HepG2 (cell line): ENCODE measurements around the gene ADH5. TPM values are rescaled to one million over a fixed set of nuclear protein-coding genes. Genes with fewer than 3 reads are reported as not detected.
"Not testable (repeated sequence)": the region's sequence is repeated elsewhere in the genome, so short reads cannot be mapped to it uniquely, and the experiment has no call there.

Experiments used
- ATAC-seq: fragments of 200-7000 bp; cut with Tn5 transposase; 3 replicates; pipeline ENCODE4 v1.9.1; 2020; ENCODE audit warnings: mild to moderate bottlenecking, moderate library complexity
- BruUV-seq: library from RNA; stranded (reverse); fragments of 400-500 nt; replicated peaks from 2 replicates; lab custom pipeline; 2021; lab: Mats Ljungman, UMichigan
- CTCF ChIA-PET: fragments of 300-600 bp; formaldehyde crosslinking; extraction: SDS; loops from one replicate; lab custom pipeline; 2021; ENCODE audit warnings: low total read pairs, inconsistent platforms, low intra/inter-chr PET ratio; lab: Yijun Ruan, JAX
- POLR2A ChIA-PET: fragments of 350-600 bp; sonication (Branson Sonifier 250); formaldehyde crosslinking; loops from one replicate; lab custom pipeline; 2020; ENCODE audit warnings: antibody characterized with exemption, inconsistent platforms; lab: Yijun Ruan, JAX
- DNase-seq: peaks from one replicate; pipeline ENCODE4 v3.0.0-alpha.2; 2015; ENCODE audit warnings: low spot score
- FAIRE-seq: peaks from 3 replicates; lab custom pipeline; 2011; peaks lifted over from hg19 to GRCh38; lab: Jason Lieb, UNC
- H2AFZ ChIP-seq: one replicate; pipeline ENCODE4 v1.6.1; 2011; ENCODE audit warnings: low read length, inconsistent platforms
- H3K27ac ChIP-seq: fragments of 300-600 bp; 3 replicates; pipeline ENCODE4 v1.8.0; 2011; ENCODE audit warnings: mixed run types, mild to moderate bottlenecking, mixed read lengths, low read length, inconsistent platforms; ENCODE audit not compliant: insufficient read depth; ENCODE audit errors: extremely low read length
- H3K27me3 ChIP-seq, 2 experiments: fragments of 200-600 bp in 1 of 2; 2 replicates in 1 of 2; 3 replicates in 1 of 2; pipeline versions ENCODE4 v1.6.0 to v1.8.0; 2011; ENCODE audit warnings: low read length in 2 of 2, mild to moderate bottlenecking in 2 of 2, moderate library complexity in 2 of 2, inconsistent platforms in 1 of 2; ENCODE audit not compliant: insufficient read depth in 2 of 2, control insufficient read depth in 1 of 2
- H3K36me3 ChIP-seq, 2 experiments: fragments of 200-600 bp in 1 of 2; replicated peaks in 1 of 2; 2 replicates in 1 of 2; 3 replicates in 1 of 2; pipeline versions ENCODE4 v1.5.1 to v1.8.0; 2011; ENCODE audit warnings: low read length in 2 of 2, inconsistent platforms in 1 of 2; ENCODE audit not compliant: insufficient read depth in 2 of 2, control insufficient read depth in 1 of 2
- H3K4me1 ChIP-seq: 2 replicates; pipeline ENCODE4 v1.5.1; 2012; ENCODE audit warnings: low read length, inconsistent platforms; ENCODE audit not compliant: insufficient read depth
- H3K4me2 ChIP-seq: 2 replicates; pipeline ENCODE4 v1.6.0; 2011; ENCODE audit warnings: low read depth, low read length, inconsistent platforms
- H3K4me3 ChIP-seq, 3 experiments: fragments of 200-600 bp in 1 of 3; sonication (generic), shearing (Covaris generic) in 1 of 3; replicated peaks in 1 of 3; 2 replicates each; pipeline ENCODE4 v1.5.1; 2011 to 2016; ENCODE audit warnings: low read length in 3 of 3, inconsistent platforms in 2 of 3, low read depth in 2 of 3, mild to moderate bottlenecking in 2 of 3, control low read depth in 1 of 3, mixed read lengths in 1 of 3; ENCODE audit not compliant: insufficient read depth in 1 of 3
- H3K79me2 ChIP-seq: one replicate; pipeline ENCODE4 v1.6.1; 2011; ENCODE audit warnings: low read length, inconsistent platforms; ENCODE audit not compliant: insufficient read depth
- H3K9ac ChIP-seq: 2 replicates; pipeline ENCODE4 v1.6.0; 2011; ENCODE audit warnings: mild to moderate bottlenecking, low read depth, low read length, inconsistent platforms; ENCODE audit not compliant: insufficient read depth
- H3K9me3 ChIP-seq: 2 replicates; pipeline ENCODE4 v1.5.1; 2012; ENCODE audit warnings: mild to moderate bottlenecking, low read length
- H4K20me1 ChIP-seq: 2 replicates; pipeline ENCODE4 v1.6.0; 2011; ENCODE audit warnings: inconsistent platforms, mild to moderate bottlenecking, low read length, moderate library complexity; ENCODE audit not compliant: insufficient read depth
- CC2D1A ChIP-seq: sonication (generic); formaldehyde crosslinking; IDR thresholded peaks from 2 replicates; pipeline ENCODE4 v1.8.1; 2023; ENCODE audit warnings: mild to moderate bottlenecking, missing genetic modification reagents
- NAIF1 ChIP-seq: sonication (generic); formaldehyde crosslinking; IDR thresholded peaks from 2 replicates; pipeline ENCODE4 v1.5.0; 2020; ENCODE audit warnings: mild to moderate bottlenecking, missing genetic modification reagents, borderline replicate concordance
- STAG1 ChIP-seq: sonication (generic); formaldehyde crosslinking; IDR thresholded peaks from 2 replicates; pipeline ENCODE4 v1.4.0; 2020; ENCODE audit warnings: missing genetic modification reagents
- ZBTB8A ChIP-seq: sonication (generic); formaldehyde crosslinking; IDR thresholded peaks from 2 replicates; pipeline ENCODE4 v1.4.0; 2020; ENCODE audit warnings: mild to moderate bottlenecking, low read depth, missing genetic modification reagents, borderline replicate concordance
- ZNF207 ChIP-seq: fragments of 450-650 bp; IDR thresholded peaks from 2 replicates; pipeline ENCODE4 v1.6.1; 2016; ENCODE audit warnings: antibody characterized with exemption, borderline replicate concordance
- ZNF230 ChIP-seq: sonication (generic); formaldehyde crosslinking; IDR thresholded peaks from 2 replicates; pipeline ENCODE4 v1.4.0; 2020; ENCODE audit warnings: mild to moderate bottlenecking, missing genetic modification reagents
- ZNF709 ChIP-seq: sonication (generic); formaldehyde crosslinking; IDR thresholded peaks from 2 replicates; pipeline ENCODE4 v1.5.0; 2020; ENCODE audit warnings: mild to moderate bottlenecking, missing genetic modification reagents
- ZNF792 ChIP-seq: IDR thresholded peaks from 2 replicates; pipeline ENCODE4 v1.6.1; 2016
- WGBS: methylation state at CpG from one replicate; pipeline ENCODE4 v1.1.6; 2017; ENCODE audit warnings: low lambda C conversion rate; 5-methylcytosine and 5-hydroxymethylcytosine counted together
- in situ Hi-C: cut with HindIII; loops from 2 replicates; pipeline ENCODE4 v1.10.0; 2017; ENCODE audit warnings: low pct_unique_long_range_greater_than_20kb; ENCODE audit not compliant: extremely low pct_ligation_motif_present
- intact Hi-C: fragments of 100-400 bp; cut with micrococcal nuclease; formaldehyde crosslinking; loops from one replicate; pipeline ENCODE4 v1.10.0; 2022; ENCODE audit not compliant: unreplicated experiment
- polyA plus RNA-seq, 8 experiments: library from polyadenylated mRNA; depleted of rRNA in 3 of 8; stranded (reverse) in 7 of 8; unstranded in 1 of 8; fragments of >200 nt; fragmentation: Illumina TruSeq in 4 of 8; extraction: Trizol in 4 of 8; gene quantifications; 2 replicates each; pipeline versions ENCODE4 v1.2.1 to v1.2.3, GENCODE V29; 2011 to 2016; ENCODE audit warnings: low read depth in 4 of 8, missing spikeins in 1 of 8, mixed read lengths in 1 of 8; ENCODE audit not compliant: insufficient read depth in 1 of 8
- total RNA-seq, 5 experiments: library from RNA; depleted of rRNA; stranded (reverse); fragments of >200 nt; fragmentation: Illumina TruSeq; extraction: Trizol; gene quantifications; 2 replicates each; pipeline ENCODE4 v1.2.3, GENCODE V29; 2016; ENCODE audit warnings: low read depth in 1 of 5

The ADH5 gene
- total and polyA plus RNA-seq, 2 of the 13 experiments (the other 11 are each of a cell fraction or from before 2014, with no cell fraction given) = 349 to 512 TPM

- CTCF ChIA-PET = no interaction called here
- Histone ChIP-seq H3K4me3 (no peak overlapping the region), H2AFZ (no peak overlapping the region), H3K9me3 (peaks cover 11% of the 10 kb centered on the region), H3K4me2 (no peak overlapping the region), H3K36me3 (peaks cover 0 to 21% of the 10 kb centered on the region in 2 experiments; a peak in 3 of 5 replicates), H4K20me1 (peaks cover 9% of the 10 kb centered on the region), H3K27ac (no peak overlapping the region), H3K27me3 (no peaks in the 10 kb centered on the region), H3K9ac (no peak overlapping the region), H3K79me2 (peaks cover 98% of the 10 kb centered on the region), H3K4me1 (peaks cover 62% of the 10 kb centered on the region)
- ATAC-seq = peak; percentile 69
- no peak for FAIRE-seq
- no peak for DNase-seq
- in situ Hi-C loops = no loop called here
- POLR2A ChIA-PET = no interaction called here
- intact Hi-C loops = no loop called here
- TF ChIP-seq ZNF792 (CRISPR knock-in tag) (no peak), STAG1 (CRISPR knock-in tag) (peak; percentile 15; the same call in 1 of the 2 replicates), ZBTB8A (CRISPR knock-in tag) (no peak), ZNF230 (no peak), NAIF1 (CRISPR knock-in tag) (no peak), ZNF207 (no peak), ZNF709 (CRISPR knock-in tag) (no peak), CC2D1A (CRISPR knock-in tag) (no peak)
- BruUV-seq = no TSS peak
- 93% methylated on average over 4 of the region's 7 CpGs for WGBS
Measured at GRCh38 chr4:99024481-99025275, 63.9 kb downstream of the ADH5 start.

DNA sequence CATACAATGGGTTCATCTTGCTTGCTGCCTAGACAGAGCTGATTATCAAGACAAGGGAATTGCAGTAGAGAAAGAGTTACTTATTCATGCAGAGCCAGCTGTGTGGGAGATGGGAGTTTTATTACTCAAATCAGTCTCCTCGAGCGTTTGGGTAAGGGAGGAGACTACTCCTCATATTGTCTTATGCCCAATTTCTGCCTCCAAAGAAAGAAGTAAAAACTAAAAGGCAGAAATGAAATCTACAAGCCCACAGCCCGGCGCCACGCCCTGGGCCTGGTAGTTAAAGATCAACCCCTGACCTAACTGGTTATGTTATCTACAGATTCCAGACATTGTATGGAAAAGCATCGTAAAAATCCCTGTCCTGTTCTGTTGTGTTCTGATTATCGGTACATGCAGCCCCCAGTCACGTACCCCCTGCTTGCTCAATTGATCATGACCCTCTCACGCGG is 64.8 kb downstream of the ADH5 start:
- 69% methylated on average over 10 of the region's 10 CpGs for WGBS
- intact Hi-C loops, in situ Hi-C loops, H2AFZ ChIP-seq, H3K27me3 ChIP-seq, H3K27ac ChIP-seq, H3K9ac ChIP-seq, ATAC-seq, BruUV-seq, H4K20me1 ChIP-seq, POLR2A ChIA-PET, H3K4me3 ChIP-seq, DNase-seq, CTCF ChIA-PET: not testable (repeated sequence)
- Histone ChIP-seq H3K9me3 (peaks cover 11% of the 10 kb centered on the region), H3K36me3 (peaks cover 0 to 20% of the 10 kb centered on the region in 2 experiments; a peak in 4 of 5 replicates), H3K79me2 (peaks cover 98% of the 10 kb centered on the region), H3K4me2 (0 out of 2 replicates have a peak overlapping the region, but pooled peaks have one; percentile 7), H3K4me1 (peaks cover 56% of the 10 kb centered on the region)
- FAIRE-seq = peak; percentile 8
